SU-DHL-6 (cell line): ENCODE data around the gene CAMK1D.

Source experiments
- CTCF ChIP-seq: fragments of 200-600 bp; sonication (generic); IDR thresholded peaks from one replicate; pipeline ENCODE4 v1.5.1; 2017; ENCODE audit warnings: antibody characterized with exemption, mild to moderate bottlenecking, low read length, moderate library complexity; ENCODE audit not compliant: insufficient read depth, poor library complexity, severe bottlenecking
- EZH2phosphoT487 ChIP-seq: fragments of 200-600 bp; sonication (generic), shearing (Covaris generic); conservative IDR thresholded peaks from 2 replicates; pipeline ENCODE4 v1.6.1; 2018; ENCODE audit warnings: mild to moderate bottlenecking, antibody characterized with exemption, low read length, moderate library complexity, mixed read lengths

GRCh38 chr10:12733271-12733670 is 383.9 kb downstream of the CAMK1D start:
- TF ChIP-seq CTCF (no peak), EZH2phosphoT487 (no peak)
